ENCODE results near the gene TMEM108. TPM values are rescaled to one million over a fixed set of nuclear protein-coding genes. Genes with fewer than 3 reads are reported as not detected.

Gene TMEM108
- total RNA-seq, 1 experiment from 2014 or later: not detected

- H3K36me3 ChIP-seq (ENCODE audit: control insufficient read depth in 1 of 2, insufficient read depth in 2 of 2, low read length in 2 of 2): no peaks in the 10 kb centered on the region
- H2AFZ ChIP-seq (ENCODE audit: low read depth, low read length, poor library complexity, severe bottlenecking): no peak overlapping the region
- H3K4me2 ChIP-seq (ENCODE audit: low read length): no peak overlapping the region
- no peaks in the 10 kb centered on the region for H4K20me1 ChIP-seq (ENCODE audit: insufficient read depth)
- no peaks in the 10 kb centered on the region for H3K9me2 ChIP-seq (ENCODE audit: insufficient read depth)
- DNase-seq (ENCODE audit: low read depth, low spot score): no peak
- ATAC-seq: no peak
- no peaks in the 10 kb centered on the region for H3K79me2 ChIP-seq (ENCODE audit: insufficient read depth, low read length)
- intact Hi-C loops (cut with micrococcal nuclease): no loop called here
- H3K9me3 ChIP-seq (ENCODE audit: control insufficient read depth in 1 of 2, insufficient read depth in 1 of 2, low read depth in 1 of 2, low read length in 2 of 2): no peaks in the 10 kb centered on the region
- ChIA-PET POLR2A (no interaction called here), RAD21 (ENCODE audit: low non-redundant PET in 1 of 2, low total read pairs in 2 of 2, uncharacterized antibody in 2 of 2, unreplicated experiment in 2 of 2) (no interaction called here), CTCF (no interaction called here)
- TF ChIP-seq SP1 (IDR thresholded peaks at IDR 0.05; ENCODE audit: low read depth) (no peak), ELF1 (IDR thresholded peaks at IDR 0.05; ENCODE audit: borderline replicate concordance, low read depth) (no peak), POLR2AphosphoS5 (IDR thresholded peaks at IDR 0.05; ENCODE audit: low read depth, low read length) (no peak), FOSL1 (IDR thresholded peaks at IDR 0.05; ENCODE audit: low read depth) (no peak), EZH2phosphoT487 (IDR thresholded peaks at IDR 0.05; ENCODE audit: borderline replicate concordance) (no peak), CBX3 (IDR thresholded peaks at IDR 0.05; ENCODE audit: low read depth) (no peak), CEBPB (IDR thresholded peaks at IDR 0.05; ENCODE audit: low read depth) (no peak), YY1 (IDR thresholded peaks at IDR 0.05; ENCODE audit: extremely low read depth, insufficient replicate concordance, low read depth, low read length) (no peak), SIN3A (IDR thresholded peaks at IDR 0.05; ENCODE audit: low read depth) (no peak), CTCF (IDR thresholded peaks at IDR 0.05 in 2 of 3, conservative IDR thresholded peaks at IDR 0.05 in 1 of 3; ENCODE audit: borderline replicate concordance in 1 of 3, insufficient read depth in 1 of 3, low read depth in 2 of 3, low read length in 2 of 3) (no peak)
- peaks cover 12% of the 10 kb centered on the region; the same call in 1 of the 2 replicates for H3K27me3 ChIP-seq (ENCODE audit: insufficient read depth, low read length)
- H3K9ac ChIP-seq (ENCODE audit: low read length): no peak overlapping the region
- H3K27ac ChIP-seq (ENCODE audit: low read depth, low read length): no peak overlapping the region
- BruUV-seq (replicated peaks): no TSS peak
- no peak overlapping the region for H3K4me3 ChIP-seq (replicated peaks in 1 of 2; ENCODE audit: low read depth in 1 of 2, low read length in 2 of 2)
- H3K4me1 ChIP-seq (ENCODE audit: control insufficient read depth in 1 of 2, insufficient read depth in 2 of 2, low read length in 2 of 2): no peaks in the 10 kb centered on the region
Observed at GRCh38 chr3:133093366-133093765, 55.2 kb downstream of the TMEM108 start.
